ENCODE results near the gene GPATCH1.
A peak's percentile ranks its signal among the peaks of the same experiment; 100 is the strongest.

GPATCH1 gene

GRCh38 chr19:33063753-33064457 is 17.1 kb upstream of the GPATCH1 start:
- no peak for DNase-seq

GRCh38 chr19:33064458-33064791 is 16.6 kb upstream of the GPATCH1 start:
- no peak for DNase-seq

DNA sequence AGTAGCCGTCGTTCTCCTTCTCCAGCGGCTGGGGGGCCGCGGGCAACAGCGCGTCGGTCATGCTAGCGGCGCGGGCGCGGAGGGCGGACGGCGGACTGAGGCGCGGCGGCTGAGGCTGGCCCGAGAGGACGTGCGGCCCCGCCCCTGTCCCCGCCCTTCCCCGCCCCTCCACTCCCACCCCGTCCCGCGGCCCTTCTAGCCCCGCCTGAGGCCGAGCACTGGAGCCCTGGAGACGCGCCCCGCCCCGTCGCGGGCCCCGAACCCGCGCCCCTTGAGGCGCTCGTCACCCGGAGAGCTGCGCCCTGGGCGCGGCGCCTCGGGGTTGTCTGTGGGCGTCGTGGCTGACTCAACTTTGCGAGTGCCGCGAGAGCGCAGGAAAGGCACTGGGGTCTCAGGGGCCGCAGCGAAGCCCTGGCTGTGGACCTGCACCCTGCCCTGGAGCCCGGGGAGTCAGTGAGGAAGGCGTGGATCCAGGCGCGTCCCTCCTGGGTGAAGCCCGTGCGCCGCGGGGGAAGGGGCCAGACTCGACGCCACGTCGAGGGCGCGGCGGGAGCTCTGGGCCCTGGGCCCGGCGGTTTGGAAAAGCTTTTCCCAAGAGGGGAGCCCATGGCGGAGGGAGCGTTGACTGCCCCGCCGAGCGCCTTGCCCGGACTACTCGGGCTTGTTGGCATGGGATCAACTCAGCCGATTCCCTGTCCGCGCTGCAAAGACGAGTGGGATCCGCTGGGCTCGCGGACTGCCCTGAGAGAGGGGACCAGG is 16.0 kb upstream of the GPATCH1 start, which contains the start of gene RHPN2:
Gene RHPN2 (minus strand): TSS at position 97 of the 759 bp plus-strand sequence. CDS start 36 bp downstream, at position 61.
- DNase-seq, result peak; percentile 10

DNA sequence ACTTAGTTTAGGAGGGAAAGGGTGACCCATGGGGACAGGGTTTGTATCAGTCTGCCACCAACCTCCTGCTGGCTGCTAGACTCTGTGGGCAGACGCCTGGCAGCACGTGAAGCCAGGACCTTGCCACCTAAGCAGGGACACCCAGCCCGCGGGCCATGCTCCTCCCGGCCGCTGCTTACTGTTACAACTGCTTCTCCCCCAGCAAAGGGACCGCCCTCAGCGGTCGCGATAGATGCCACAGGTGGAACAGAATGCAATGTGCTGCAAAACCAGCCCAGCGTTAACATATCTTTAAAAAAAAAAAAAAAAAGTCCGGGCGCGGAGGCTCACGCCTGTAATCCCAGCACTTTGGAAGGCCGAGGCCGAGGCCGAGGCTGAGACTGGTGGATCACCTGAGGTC is 14.4 kb upstream of the GPATCH1 start:
- DNase-seq, result no peak

DNA sequence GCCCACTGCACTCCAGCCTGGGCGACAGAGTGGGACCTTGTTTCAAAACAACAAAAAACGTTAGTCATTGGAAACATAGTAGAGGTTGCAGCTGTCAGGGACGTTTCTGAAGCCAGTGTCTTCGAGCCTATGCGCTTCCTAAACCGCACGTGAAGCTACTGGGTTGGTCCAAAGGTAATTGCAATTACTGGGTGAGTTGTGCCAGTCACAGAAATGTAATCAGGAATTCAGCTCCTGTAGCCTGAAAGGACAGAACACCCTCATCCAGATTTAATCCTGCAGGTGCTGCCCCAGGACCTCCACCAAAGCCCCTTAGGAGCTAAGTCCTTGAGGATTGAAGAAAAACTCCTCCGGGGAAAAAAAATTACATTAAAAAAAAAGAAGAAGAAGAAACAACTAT is 13.9 kb upstream of the GPATCH1 start:
- no peak for DNase-seq

DNA sequence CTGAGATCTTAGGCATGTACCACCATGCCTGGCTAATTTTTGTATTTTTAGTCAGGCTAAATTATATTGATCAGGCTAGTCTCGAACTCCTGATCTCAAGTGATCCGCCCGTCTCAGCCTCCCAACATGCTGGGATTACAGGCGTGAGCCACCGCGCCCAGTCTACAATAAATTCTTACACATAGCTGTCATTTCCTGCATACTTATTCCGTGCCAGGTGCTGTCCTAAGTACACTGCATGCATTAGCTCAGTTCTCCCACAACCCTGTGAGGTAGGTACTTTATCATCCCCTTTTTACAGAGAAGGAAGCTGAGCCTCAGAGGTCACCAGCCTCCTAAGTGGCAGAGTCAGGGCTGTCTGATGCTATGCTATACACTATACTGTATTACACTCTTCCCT is 9.1 kb upstream of the GPATCH1 start:
- DNase-seq, result no peak

DNA sequence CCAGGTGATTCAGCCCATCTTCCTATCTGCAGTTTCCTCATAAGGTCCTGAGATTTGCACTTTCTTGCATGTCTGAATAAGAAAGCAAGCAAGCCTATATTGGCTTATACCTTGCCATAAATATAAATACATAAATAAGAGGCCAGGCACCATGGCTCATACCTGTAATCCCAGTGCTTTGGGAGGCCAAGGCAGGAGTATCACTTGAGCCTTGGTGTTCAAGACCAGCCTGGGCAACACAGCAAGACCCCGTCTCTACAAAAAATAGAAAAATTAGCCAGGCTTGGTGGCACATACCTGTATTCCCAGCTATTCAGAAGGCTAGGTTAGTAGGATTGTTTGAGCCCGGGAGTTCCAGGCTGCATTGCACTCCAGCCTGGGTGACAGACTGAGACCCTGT is 5.5 kb upstream of the GPATCH1 start:
- no peak for DNase-seq

DNA sequence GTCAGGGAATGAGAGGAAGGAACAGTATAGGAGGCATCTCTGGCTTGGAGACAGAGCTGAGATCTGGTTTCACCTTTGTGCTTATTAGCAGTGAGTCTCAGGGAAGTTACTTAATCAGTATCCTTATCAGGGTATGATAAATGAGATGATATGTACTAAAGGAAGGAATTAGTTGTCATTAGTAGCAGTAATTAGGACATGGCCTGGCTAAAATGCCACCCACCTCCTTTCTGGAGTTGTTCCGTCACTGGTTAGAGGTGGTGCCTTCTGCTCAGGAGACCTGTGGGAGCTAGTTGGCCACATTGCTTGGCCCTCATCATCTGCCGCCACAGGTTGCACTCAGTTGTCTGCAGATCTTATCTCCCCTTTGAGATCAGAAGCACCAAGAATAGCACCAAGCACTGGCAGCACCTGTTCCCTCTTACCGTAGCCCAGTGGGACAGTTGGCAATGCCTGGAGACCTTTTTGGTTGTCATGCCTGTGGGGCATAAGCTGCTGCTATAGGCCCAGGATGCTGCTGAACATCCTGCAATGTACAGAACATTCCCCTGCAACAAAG is 4.7 kb downstream of the GPATCH1 start:
- DNase-seq, result no peak

GRCh38 chr19:33086955-33087354 is 6.0 kb downstream of the GPATCH1 start:
- no peak for DNase-seq

- DNase-seq, result no peak
Observed at GRCh38 chr19:33089010-33089409, 8.0 kb downstream of the GPATCH1 start.

DNA sequence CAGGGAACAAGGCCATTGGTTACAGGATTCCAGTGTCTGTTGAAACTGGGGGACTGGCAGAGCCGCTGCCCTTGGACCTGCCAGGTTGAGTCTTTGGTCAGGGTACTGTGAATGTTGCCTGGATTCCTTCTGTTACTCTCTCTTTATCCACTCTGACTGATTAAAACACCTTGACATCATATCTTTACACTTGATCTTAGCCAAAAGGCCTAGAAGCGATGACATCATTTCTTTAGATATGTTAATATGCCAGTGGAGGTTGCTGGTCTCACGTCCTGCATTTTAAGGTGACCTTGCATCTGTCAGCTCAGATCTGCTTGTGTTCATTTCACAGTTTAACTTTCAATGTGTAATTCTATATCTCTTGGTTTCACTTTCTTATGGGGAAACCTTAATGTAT is 9.2 kb downstream of the GPATCH1 start:
- DNase-seq, result no peak

DNA sequence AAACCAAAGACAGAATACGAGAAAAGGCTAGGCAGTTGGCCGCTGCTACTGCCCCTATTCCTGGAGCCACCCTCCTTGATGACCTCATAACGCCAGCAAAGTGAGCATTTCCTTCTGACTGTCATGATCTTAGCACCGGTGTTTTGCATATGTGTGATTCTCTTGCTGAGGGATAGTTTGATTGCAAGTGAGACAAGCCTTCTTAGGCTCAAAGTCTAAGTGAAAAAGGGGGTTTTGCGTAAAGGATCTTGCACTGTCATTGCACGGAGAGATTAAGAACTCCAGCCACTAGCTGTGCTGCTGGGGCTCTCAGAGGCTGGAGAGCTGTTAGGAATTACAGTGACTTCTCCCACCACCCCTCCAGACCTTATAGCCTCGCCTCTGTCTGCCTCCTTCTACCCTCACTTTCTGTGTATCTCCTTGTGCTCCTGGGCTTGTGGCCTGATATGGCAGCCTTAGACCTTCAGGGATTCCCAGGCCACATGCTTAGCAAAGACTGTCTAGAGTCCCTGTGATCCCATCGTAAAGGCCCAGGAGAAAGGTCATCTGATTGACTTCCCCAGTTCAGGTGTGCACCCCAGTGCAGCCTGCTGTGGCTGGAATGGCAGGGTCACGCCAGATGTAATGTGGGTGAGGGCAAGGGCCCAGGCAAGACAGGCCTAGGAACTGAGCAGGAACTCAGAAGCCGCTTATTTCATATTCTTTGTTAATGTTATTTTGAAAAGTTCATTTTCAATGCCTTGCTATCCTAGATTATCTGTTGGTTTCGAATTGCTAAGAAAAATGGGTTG is 12.6 kb downstream of the GPATCH1 start:
- DNase-seq, result no peak

DNA sequence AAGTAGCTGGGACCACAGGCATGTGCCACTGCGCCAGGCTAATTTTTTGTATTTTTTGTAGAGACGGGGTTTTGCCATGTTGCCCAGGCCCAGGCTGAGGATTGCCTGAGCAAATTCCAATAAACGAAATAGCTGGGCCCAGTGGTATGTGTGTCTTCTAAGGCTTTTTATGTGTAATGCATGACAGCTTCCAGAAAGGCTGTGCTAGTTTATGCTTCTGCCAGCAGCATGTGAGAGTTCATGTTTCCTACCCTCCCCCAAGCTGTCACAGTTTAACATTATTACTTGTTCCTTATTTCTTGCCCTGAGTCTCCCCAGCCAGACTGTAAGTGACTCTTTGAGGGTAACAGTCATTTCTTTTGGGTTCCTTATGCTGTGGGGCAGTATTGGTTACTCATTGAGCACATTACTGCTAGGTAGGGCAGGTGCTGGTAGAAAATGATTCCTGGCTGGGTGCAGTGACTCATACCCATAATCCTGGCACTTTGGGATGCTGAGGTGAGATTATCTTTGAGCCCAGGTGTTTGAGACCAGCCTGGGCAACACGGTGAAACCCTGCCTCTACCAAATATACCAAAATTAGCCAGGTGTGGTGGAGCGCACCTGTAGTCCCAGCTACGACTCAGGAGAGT is 13.6 kb downstream of the GPATCH1 start:
- no peak for DNase-seq

- DNase-seq, result no peak
Observed at GRCh38 chr19:33096005-33096404, 15.0 kb downstream of the GPATCH1 start.

- DNase-seq, result no peak
Observed at GRCh38 chr19:33098055-33098534, 17.1 kb downstream of the GPATCH1 start.

- DNase-seq, result no peak
Observed at GRCh38 chr19:33100894-33101644, 20.1 kb downstream of the GPATCH1 start.

DNA sequence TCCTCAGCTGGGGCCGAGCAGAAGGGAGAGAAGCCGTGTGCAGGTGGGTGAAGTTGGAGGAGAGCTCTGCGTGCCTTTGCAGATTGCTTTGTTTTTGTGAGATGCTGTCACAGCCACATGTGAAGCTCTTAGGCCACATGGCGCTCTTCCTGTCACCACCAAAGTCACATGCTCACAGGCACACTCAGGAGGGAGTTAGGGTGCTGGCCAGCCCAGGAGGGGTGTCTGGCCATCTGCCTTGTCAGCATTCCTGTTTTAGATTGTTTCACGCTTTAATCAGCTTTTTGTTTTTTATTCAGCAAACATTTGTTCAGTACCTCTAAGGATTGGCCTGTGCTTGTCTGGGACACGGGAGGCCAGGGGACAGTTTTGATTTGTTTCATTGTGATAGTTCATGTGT is 21.9 kb downstream of the GPATCH1 start:
- DNase-seq, result no peak

DNA sequence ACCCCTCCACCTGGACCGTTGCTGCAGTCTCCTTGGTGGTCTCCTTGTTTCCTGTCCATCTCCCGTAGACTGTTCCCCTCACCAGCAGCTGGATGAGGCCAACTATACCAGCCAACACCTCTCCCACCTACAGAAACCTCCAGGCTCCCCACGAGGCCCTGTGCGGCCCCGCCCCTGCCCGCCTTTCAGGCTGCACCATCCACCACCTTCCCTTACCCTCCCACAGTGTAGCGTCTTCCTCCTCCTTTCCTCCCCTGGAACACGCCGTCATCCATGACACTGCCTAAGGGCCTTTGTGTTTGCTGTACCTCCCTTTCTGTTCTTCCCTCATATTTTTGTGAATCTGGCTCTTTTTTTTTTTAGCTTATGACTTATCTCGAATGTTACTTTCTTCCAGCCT is 27.2 kb downstream of the GPATCH1 start:
- DNase-seq, result no peak

- DNase-seq, result no peak
Observed at GRCh38 chr19:33110137-33110910, 29.3 kb downstream of the GPATCH1 start.

DNA sequence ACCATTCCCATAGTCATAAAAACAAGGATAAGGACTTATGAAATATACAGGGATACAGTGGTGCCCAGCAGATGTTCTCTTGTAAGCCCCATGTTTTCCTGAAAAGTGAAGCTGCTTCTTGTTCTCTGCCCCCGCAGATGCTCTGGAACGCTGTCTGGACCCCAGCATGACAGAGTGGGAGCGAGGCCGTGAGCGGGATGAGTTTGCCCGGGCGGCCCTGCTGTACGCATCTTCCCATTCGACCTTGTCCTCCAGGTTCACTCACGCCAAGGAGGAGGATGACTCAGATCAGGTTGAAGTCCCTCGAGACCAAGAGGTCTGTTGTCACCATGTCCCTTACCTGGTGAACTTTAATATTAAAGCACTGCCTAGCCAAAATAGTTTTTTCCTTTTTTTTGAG is 30.6 kb downstream of the GPATCH1 start:
- no peak for DNase-seq

GRCh38 chr19:33114312-33114711 is 33.3 kb downstream of the GPATCH1 start:
- DNase-seq, result no peak
